Vagina (tissue), 2 donors: ENCODE measurements around the gene ZBTB7A.
A peak's percentile ranks its signal among the peaks of the same experiment; 100 is the strongest.

Experiments used
- POLR2A ChIP-seq, 2 donors: fragments of 450-650 bp; IDR thresholded peaks; one replicate each; pipeline ENCODE4 v1.6.1; 2017; ENCODE audit warnings: antibody characterized with exemption in 2 of 2, mild to moderate bottlenecking in 2 of 2, moderate library complexity in 2 of 2
- POLR2AphosphoS5 ChIP-seq, 2 donors: sonication (generic); formaldehyde crosslinking; IDR thresholded peaks; one replicate each; pipeline ENCODE4 v1.9.0; 2017; ENCODE audit warnings: antibody characterized with exemption in 2 of 2, mild to moderate bottlenecking in 2 of 2, low read depth in 1 of 2; ENCODE audit not compliant: insufficient read depth in 1 of 2
- TF ChIP-seq, protein P1 (sequence below), 3 experiments: fragments of 450-650 bp in 2 of 3; fragments of 200-600 bp in 1 of 3; sonication (generic) in 1 of 3; IDR thresholded peaks; one replicate each; pipeline ENCODE4 v1.5.1; 2017 to 2019; ENCODE audit warnings: antibody characterized with exemption in 3 of 3, mild to moderate bottlenecking in 2 of 3, moderate library complexity in 2 of 3

- TF ChIP-seq, protein P1, sequence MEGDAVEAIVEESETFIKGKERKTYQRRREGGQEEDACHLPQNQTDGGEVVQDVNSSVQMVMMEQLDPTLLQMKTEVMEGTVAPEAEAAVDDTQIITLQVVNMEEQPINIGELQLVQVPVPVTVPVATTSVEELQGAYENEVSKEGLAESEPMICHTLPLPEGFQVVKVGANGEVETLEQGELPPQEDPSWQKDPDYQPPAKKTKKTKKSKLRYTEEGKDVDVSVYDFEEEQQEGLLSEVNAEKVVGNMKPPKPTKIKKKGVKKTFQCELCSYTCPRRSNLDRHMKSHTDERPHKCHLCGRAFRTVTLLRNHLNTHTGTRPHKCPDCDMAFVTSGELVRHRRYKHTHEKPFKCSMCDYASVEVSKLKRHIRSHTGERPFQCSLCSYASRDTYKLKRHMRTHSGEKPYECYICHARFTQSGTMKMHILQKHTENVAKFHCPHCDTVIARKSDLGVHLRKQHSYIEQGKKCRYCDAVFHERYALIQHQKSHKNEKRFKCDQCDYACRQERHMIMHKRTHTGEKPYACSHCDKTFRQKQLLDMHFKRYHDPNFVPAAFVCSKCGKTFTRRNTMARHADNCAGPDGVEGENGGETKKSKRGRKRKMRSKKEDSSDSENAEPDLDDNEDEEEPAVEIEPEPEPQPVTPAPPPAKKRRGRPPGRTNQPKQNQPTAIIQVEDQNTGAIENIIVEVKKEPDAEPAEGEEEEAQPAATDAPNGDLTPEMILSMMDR (IDR thresholded peaks at IDR 0.05), result no peak
- TF ChIP-seq POLR2A (IDR thresholded peaks at IDR 0.05) (peak in 1 of 2 donors; percentile 6), POLR2AphosphoS5 (IDR thresholded peaks at IDR 0.05; ENCODE audit: insufficient read depth in 1 of 2, low read depth in 1 of 2) (peak in 1 of 2 donors; percentile 47)
Measured at GRCh38 chr19:4064496-4065260, 2.0 kb downstream of the ZBTB7A start.
